Endothelial cell of umbilical vein (primary cell): ENCODE results near the gene SLC30A3. TPM values are rescaled to one million over a fixed set of nuclear protein-coding genes. Genes with fewer than 3 reads are reported as not detected.
A peak's percentile ranks its signal among the peaks of the same experiment; 100 is the strongest.

Source experiments
- BruUV-seq: library from RNA; stranded (reverse); fragments of 400-500 nt; replicated peaks from 2 replicates; lab custom pipeline; 2021; lab: Mats Ljungman, UMichigan
- CTCF ChIA-PET: fragments of 300-600, 350-600 bp; sonication (Branson Sonifier 250); formaldehyde crosslinking; loops from one replicate; lab custom pipeline; 2021; ENCODE audit warnings: antibody characterized with exemption, inconsistent platforms; lab: Charles Lee
- POLR2A ChIA-PET: fragments of 300-600, 350-600 bp; sonication (Branson Sonifier 250); formaldehyde crosslinking; loops from one replicate; lab custom pipeline; 2021; ENCODE audit warnings: antibody characterized with exemption, inconsistent platforms; lab: Charles Lee
- DNase-seq: peaks from one replicate; pipeline ENCODE4 v3.0.0-alpha.2; 2011; ENCODE audit warnings: low read depth, low spot score
- FAIRE-seq: peaks from 2 replicates; lab custom pipeline; 2011; peaks lifted over from hg19 to GRCh38; lab: Jason Lieb, UNC
- H2AFZ ChIP-seq: 2 replicates; pipeline ENCODE4 v1.6.0; 2012; ENCODE audit warnings: low read depth, low read length, control low read depth, inconsistent platforms
- H3K27ac ChIP-seq: 2 replicates; pipeline ENCODE4 v1.5.1; 2011; ENCODE audit warnings: low read depth, mild to moderate bottlenecking, control low read depth, low read length, moderate library complexity; ENCODE audit not compliant: insufficient read depth
- H3K27me3 ChIP-seq, 2 experiments: 2 replicates each; pipeline versions ENCODE4 v1.6.0 to v1.6.1; 2011; ENCODE audit warnings: low read length in 2 of 2, mixed read lengths in 1 of 2; ENCODE audit not compliant: control insufficient read depth in 2 of 2, insufficient read depth in 2 of 2
- H3K36me3 ChIP-seq, 2 experiments: 2 replicates in 1 of 2; 3 replicates in 1 of 2; pipeline ENCODE4 v1.5.1; 2011; ENCODE audit warnings: low read length in 2 of 2, mild to moderate bottlenecking in 1 of 2, moderate library complexity in 1 of 2; ENCODE audit not compliant: control insufficient read depth in 2 of 2, insufficient read depth in 2 of 2; ENCODE audit errors: extremely low read depth in 1 of 2
- H3K4me1 ChIP-seq: 3 replicates; pipeline ENCODE4 v1.5.1; 2011; ENCODE audit warnings: mild to moderate bottlenecking, low read length; ENCODE audit not compliant: control insufficient read depth, insufficient read depth; ENCODE audit errors: extremely low read depth
- H3K4me2 ChIP-seq: 2 replicates; pipeline ENCODE4 v1.6.1; 2011; ENCODE audit warnings: low read length, control low read depth, mixed read lengths; ENCODE audit not compliant: insufficient read depth
- H3K4me3 ChIP-seq, 3 experiments: fragments of 200-600 bp in 1 of 3; sonication (generic), shearing (Covaris generic) in 1 of 3; replicated peaks in 1 of 3; 2 replicates each; pipeline ENCODE4 v1.5.1; 2011 to 2016; ENCODE audit warnings: control low read depth in 3 of 3, low read length in 3 of 3, mild to moderate bottlenecking in 2 of 3, inconsistent platforms in 1 of 3, low read depth in 1 of 3, moderate library complexity in 1 of 3; ENCODE audit not compliant: insufficient read depth in 1 of 3
- H3K79me2 ChIP-seq: 2 replicates; pipeline ENCODE4 v1.6.0; 2012; ENCODE audit warnings: low read length, inconsistent platforms; ENCODE audit not compliant: control insufficient read depth, insufficient read depth
- H3K9ac ChIP-seq: replicated peaks from 2 replicates; pipeline ENCODE3; 2011; ENCODE audit warnings: low read length, control low read depth; ENCODE audit not compliant: insufficient read depth; ENCODE audit errors: extremely low read depth
- H3K9me1 ChIP-seq: replicated peaks from 3 replicates; pipeline ENCODE4 v1.6.0; 2011; ENCODE audit warnings: mild to moderate bottlenecking, low read length; ENCODE audit not compliant: control insufficient read depth, insufficient read depth; ENCODE audit errors: extremely low read depth
- H3K9me3 ChIP-seq: replicated peaks from 2 replicates; pipeline ENCODE4 v1.5.1; 2012; ENCODE audit warnings: low read length, inconsistent platforms; ENCODE audit not compliant: control insufficient read depth, insufficient read depth
- H4K20me1 ChIP-seq: replicated peaks from 2 replicates; pipeline ENCODE3; 2011; ENCODE audit warnings: mild to moderate bottlenecking, low read length; ENCODE audit not compliant: control insufficient read depth, insufficient read depth; ENCODE audit errors: extremely low read depth
- POLR2A ChIP-seq: IDR thresholded peaks from 2 replicates; pipeline ENCODE4 v1.6.1; 2012; ENCODE audit warnings: low read depth, mild to moderate bottlenecking, control low read depth, low read length
- POLR2AphosphoS5 ChIP-seq: IDR thresholded peaks from 2 replicates; pipeline ENCODE4 v1.6.1; 2012; ENCODE audit warnings: low read depth, mild to moderate bottlenecking, control low read depth, low read length, moderate library complexity; ENCODE audit not compliant: insufficient read depth
- dilution Hi-C: fragments of 300-500 bp; cut with MboI; formaldehyde crosslinking; loops from one replicate; pipeline ENCODE4 v1.15.0; 2019; ENCODE audit warnings: low sequenced_read_pairs; ENCODE audit not compliant: extremely low pct_ligation_motif_present
- intact Hi-C: fragments of 100-400 bp; cut with micrococcal nuclease; formaldehyde crosslinking; loops from one replicate; pipeline ENCODE4 v1.10.0; 2022
- polyA plus RNA-seq, 4 experiments: library from polyadenylated mRNA; depleted of rRNA in 3 of 4; stranded (reverse) in 3 of 4; unstranded in 1 of 4; fragments of >200 nt; gene quantifications; 2 replicates each; pipeline versions ENCODE4 v1.2.1 to v1.2.3, GENCODE V29; 2011 to 2012; ENCODE audit warnings: missing spikeins in 1 of 4
- total RNA-seq: library from RNA; stranded (reverse); gene quantifications from 2 replicates; pipeline ENCODE4 v1.2.3, GENCODE V29; 2021
- TF ChIP-seq, protein P1 (sequence below), 2 donors: IDR thresholded peaks; 1 replicate in 1 of 2; 2 replicates in 1 of 2; pipeline ENCODE4 v1.5.1; 2011; ENCODE audit warnings: low read length in 2 of 2, mild to moderate bottlenecking in 2 of 2, moderate library complexity in 2 of 2, control low read depth in 1 of 2, inconsistent platforms in 1 of 2, low read depth in 1 of 2; ENCODE audit not compliant: insufficient read depth in 1 of 2; ENCODE audit errors: extremely low read depth in 1 of 2

The SLC30A3 gene
- total and polyA plus RNA-seq, 2 donors (not counting 3 experiments of a cell fraction or from before 2014, with no cell fraction given), result 16.7 to 63.9 TPM

GRCh38 chr2:27211943-27212625 is 50.8 kb downstream of the SLC30A3 start, which contains the start of the genes ATRAID and SLC5A6:
Gene ATRAID (plus strand): TSS chr2:27212041. CDS start chr2:27212369, 328 bp downstream.
Gene SLC5A6 (minus strand): TSS chr2:27212268. CDS start chr2:27207650, 4,618 bp downstream.
- no TSS peak for BruUV-seq
- intact Hi-C loops, result loop anchor here (1.0 to 5.0 kb wide), 8 partner anchors 75 to 168 kb away; partner anchors contain the start of genes EIF2B4, KHK, MPV17 and PREB

More at GRCh38 chr2:27211943-27212625, 50.8 kb downstream of the SLC30A3 start, which contains the start of the genes ATRAID and SLC5A6:
- Histone ChIP-seq H4K20me1 (no peaks in the 10 kb centered on the region), H3K9ac (peak within 1 kb of the TSS; percentile 94), H3K4me1 (peaks cover 17% of the 10 kb centered on the region), H2AFZ (peak within 1 kb of the TSS; percentile 94), H3K9me1 (no peaks in the 10 kb centered on the region), H3K9me3 (no peaks in the 10 kb centered on the region), H3K27me3 (no peaks in the 10 kb centered on the region), H3K4me3 (peak within 1 kb of the TSS; percentile 68 to 91 (median 88)), H3K36me3 (peaks cover 9 to 13% of the 10 kb centered on the region in 2 experiments), H3K4me2 (peak within 1 kb of the TSS; percentile 98), H3K27ac (peak within 1 kb of the TSS; percentile 89), H3K79me2 (peaks cover 14% of the 10 kb centered on the region)
- POLR2A ChIA-PET, result interaction anchor here (0.6 kb wide), 1 partner anchor 92 kb away, joined by 3 read pairs; no protein-coding TSS in a partner anchor
- CTCF ChIA-PET, result interaction anchor here (1.1 to 1.8 kb wide), 4 partner anchors 17 to 91 kb away, joined by 4 to 7 read pairs (median 4); no protein-coding TSS in a partner anchor
- DNase-seq (peak; percentile 92), FAIRE-seq (peak; percentile 78)
- TF ChIP-seq, protein P1, sequence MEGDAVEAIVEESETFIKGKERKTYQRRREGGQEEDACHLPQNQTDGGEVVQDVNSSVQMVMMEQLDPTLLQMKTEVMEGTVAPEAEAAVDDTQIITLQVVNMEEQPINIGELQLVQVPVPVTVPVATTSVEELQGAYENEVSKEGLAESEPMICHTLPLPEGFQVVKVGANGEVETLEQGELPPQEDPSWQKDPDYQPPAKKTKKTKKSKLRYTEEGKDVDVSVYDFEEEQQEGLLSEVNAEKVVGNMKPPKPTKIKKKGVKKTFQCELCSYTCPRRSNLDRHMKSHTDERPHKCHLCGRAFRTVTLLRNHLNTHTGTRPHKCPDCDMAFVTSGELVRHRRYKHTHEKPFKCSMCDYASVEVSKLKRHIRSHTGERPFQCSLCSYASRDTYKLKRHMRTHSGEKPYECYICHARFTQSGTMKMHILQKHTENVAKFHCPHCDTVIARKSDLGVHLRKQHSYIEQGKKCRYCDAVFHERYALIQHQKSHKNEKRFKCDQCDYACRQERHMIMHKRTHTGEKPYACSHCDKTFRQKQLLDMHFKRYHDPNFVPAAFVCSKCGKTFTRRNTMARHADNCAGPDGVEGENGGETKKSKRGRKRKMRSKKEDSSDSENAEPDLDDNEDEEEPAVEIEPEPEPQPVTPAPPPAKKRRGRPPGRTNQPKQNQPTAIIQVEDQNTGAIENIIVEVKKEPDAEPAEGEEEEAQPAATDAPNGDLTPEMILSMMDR (IDR thresholded peaks at IDR 0.05; ENCODE audit: extremely low read depth in 1 of 2, insufficient read depth in 1 of 2, low read depth in 1 of 2, low read length in 2 of 2), result no peak
- TF ChIP-seq POLR2A (peak; percentile 98), POLR2AphosphoS5 (peak; percentile 97)
- dilution Hi-C loops, result no loop called here
